Anterior cingulate cortex (tissue), 58 donors: ENCODE results near the gene KIF6.

Experiments used
- DNase-seq, 58 donors: peaks; one replicate each; lab custom pipeline; 2025; lab: John Stamatoyannopoulos, UW

Gene KIF6

DNA sequence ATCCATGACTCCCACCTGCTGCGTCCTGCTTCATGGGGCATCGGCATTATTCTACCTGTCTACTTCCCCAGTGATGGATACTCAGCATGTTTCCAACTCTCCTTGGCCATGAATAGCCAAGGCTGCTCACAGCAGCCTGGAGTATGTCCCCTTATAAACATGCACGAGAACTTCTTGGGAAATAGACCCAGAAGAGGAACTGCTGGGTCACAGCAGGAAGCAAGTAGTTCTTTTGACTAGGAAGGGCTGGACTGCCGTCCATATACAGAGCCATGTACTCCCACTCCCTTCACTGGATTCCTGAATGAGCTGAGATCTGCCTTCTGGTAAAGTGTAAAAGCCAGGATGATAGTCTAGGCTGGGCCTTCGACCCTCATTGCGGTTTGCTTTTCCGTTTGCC is 296.4 kb downstream of the KIF6 start:
- DNase-seq, result no peak

DNA sequence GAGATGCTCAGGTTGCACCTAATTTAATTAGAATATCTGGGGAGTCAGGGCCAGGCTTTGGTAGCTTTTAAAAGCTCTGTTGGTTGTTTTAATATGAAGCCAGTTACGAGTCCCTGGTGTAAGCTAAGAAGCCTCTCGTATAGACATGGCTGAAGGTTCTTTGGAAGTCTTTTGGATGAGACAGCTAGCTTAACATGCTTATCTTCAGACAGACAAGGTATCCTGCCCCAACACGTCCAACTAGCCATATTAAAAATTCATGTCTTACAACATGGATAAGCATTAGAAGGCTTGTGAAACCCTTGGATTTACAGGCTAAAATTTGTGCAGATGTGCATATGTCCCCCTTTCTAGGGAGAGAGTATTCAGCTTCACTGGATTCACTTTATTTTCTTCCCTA is 297.1 kb downstream of the KIF6 start:
- no peak for DNase-seq

GRCh38 chr6:39426073-39426456 is 299.1 kb downstream of the KIF6 start:
- peak in 5 of 58 donors; percentile 17 to 48 (median 28) for DNase-seq

DNA sequence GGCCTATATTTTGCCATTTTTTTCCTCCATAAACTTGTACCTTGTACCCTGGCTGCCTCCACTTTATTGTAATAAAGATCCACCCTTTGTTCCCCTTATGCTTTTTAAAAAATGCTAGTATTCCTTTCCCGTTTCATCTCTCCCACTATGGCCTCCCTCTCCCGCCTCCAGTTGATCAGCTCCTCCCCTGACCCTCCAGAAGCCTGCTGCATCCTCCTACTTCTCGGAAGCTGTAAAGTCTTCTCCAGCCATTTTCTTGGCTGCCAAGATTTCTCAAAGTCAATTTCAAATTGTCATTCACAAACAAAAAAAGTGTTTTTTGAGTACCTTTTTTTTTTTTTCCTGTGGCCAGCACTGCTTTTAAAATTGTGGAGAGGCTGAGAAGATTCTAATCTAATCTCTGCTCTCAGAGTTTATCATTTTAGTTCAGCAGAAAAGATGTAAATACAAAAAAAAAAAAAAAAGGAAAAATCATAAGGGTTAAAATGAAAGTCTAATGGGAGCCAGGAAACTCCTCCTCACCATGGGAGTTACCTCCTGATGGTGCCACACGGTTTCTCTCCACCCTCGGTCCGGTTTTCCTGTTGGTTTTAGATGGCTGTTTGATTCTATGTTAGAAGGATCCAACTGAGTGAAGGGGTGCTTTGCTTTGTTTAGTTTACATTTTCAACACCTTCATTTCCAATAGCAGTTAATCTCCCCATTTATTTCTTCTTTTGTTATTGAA is 299.7 kb downstream of the KIF6 start:
- DNase-seq, result no peak

DNA sequence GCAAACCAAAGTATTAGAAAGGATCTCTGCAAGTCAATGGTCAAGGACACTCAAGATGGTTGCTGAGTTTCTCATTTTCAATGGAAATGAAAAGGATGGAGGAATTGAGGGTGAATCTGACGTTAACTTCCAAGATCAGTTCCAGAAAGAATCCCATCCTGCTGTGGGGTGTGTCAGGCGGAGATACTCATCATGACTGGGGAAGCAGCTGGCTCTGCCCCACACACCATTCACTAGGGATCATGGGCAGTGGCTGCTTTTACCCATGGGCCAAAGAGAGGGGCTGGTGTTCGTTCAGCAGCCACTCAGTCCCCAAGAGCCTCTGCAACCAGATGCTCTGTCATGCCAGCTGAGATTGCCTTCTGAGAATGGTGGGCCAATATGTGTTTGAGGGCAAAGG is 300.4 kb downstream of the KIF6 start:
- DNase-seq, result no peak

DNA sequence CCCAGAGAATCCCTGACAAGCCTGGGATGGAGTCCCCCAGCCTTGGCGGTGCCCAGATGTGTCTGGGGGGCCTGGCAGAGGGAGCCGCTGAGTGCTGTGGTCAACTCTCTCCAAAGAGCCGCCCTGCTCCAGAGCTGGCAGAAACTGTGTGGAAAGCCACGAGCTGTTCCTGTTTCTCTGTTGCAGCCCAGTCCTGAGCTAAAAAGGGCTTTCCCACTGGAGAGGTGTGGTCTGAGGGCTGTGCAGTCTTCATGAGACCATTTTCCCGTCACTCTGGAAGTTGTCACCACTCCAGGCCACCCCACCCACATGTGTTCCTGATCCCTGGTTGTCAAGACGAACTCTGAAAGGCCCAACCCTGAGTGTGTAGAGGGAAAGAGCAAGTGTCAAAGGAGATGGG is 303.0 kb downstream of the KIF6 start:
- DNase-seq, result no peak

DNA sequence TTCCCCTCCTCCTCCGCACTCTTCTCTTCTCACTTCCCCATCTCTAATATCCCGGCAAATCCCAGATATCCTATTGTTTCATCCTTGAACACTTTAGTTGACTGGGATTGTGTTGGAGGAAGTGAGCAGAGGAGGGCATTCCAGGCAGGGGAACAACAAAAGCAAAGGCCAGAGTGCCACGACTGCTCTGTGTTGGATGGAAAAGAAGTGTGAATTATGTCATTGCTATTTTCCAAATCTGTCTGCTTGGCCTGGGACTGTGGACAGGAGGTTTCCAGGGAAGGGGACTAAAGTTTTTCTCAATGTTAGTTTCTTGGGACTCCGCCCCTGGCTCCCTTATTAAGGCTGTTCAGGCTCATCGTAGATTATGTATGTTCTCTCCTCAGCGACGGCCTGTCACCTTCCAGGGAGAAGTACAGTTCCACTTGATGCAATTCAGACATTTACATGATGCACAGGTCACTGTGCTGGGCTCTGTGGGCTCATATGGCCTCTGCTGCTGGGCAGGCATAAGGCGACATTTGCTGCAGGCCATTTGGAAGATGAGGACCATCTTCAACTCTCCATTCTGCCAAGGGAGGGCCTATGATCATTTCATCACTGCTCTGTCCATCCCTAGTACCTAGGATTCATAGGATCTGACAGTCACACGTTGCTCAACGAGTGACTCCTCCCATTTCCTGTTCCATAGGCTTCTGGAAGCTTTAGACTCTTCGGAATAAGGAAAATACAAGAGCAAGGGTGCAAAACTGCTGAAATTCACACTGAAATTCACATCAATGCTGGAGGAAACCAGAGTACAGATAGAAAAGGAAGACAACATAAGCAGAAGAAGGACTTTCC is 303.6 kb downstream of the KIF6 start:
- DNase-seq, result no peak

GRCh38 chr6:39420300-39421265 is 304.6 kb downstream of the KIF6 start:
- peak in 7 of 58 donors; percentile 13 to 44 (median 20) for DNase-seq

DNA sequence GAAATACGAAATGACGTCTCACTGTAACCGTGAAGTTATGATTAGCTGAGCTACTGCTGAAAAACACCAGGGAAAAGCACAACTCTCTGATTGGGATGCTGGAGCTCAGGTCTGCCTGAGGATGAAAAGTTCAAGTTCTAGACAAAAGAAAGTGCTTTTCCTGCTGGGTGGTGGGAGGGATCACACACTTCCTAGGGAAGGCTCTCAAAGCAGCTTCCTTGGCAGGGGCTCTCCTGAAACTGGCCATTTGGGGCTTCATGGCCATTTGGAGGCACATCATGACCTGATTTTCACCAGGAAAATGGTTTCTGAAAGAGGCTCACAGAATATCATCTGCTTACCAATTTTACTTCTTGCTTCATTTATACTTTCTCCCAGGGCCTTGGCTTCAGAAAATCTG is 305.6 kb downstream of the KIF6 start:
- peak in 29 of 58 donors; percentile 14 to 75 (median 34) for DNase-seq

DNA sequence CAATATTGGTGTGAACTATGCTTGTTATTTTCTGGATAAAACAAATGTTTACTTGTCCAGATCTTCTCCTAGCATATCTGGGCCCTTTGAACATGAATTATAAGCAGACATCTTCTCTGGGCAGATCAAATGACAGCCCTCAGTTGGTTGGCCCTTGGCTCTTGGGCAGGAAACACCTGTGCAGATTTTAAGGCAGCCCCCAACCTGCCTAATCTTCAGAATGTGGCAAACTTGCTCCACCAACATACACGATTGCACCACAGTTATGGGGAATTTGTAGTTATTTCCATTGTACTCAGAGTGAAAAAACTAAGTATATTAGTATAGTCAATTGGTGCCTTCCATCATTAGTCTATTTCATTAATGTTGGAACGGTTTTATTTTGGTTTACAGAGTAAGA is 307.8 kb downstream of the KIF6 start:
- no peak for DNase-seq

GRCh38 chr6:39416728-39417127 is 308.5 kb downstream of the KIF6 start:
- DNase-seq, result no peak

DNA sequence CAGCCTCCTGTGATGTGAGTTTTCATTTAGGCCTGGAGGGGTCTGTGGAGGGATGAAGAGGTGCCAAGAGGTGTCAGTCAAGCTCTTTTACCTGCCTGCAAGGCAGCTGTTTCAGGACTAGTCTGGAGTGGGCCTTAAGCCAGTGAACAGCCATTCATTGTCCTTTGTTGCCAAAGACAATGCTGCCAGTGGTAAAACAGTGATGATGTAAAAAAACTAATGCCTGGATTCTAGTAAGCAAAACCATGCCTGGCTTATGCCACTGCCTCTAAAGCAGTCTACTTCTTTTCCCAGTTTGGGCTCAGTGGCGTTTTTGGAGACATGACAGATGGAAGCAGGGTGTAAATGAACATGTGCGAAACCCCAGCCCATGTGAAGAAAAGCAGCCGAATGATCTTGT is 309.2 kb downstream of the KIF6 start:
- no peak for DNase-seq

DNA sequence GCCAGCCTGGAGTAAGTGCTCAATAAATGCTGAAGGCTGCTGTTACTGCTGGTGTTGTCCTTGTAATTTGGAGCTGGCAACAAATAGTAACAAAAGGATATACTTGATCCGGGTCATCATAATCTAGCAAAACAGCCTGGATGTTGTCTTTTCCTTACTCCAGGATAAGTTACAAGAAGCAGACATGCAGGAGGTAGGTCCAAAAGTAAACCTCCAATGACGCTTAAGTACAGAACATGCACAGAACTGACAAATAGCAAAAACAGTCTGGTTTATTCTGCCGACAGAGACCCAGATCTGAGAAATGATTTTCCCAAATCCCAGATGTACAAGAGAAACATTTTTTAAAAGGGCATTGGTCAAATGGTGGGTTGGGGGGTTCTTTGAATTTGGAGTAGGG is 309.7 kb downstream of the KIF6 start:
- no peak for DNase-seq

DNA sequence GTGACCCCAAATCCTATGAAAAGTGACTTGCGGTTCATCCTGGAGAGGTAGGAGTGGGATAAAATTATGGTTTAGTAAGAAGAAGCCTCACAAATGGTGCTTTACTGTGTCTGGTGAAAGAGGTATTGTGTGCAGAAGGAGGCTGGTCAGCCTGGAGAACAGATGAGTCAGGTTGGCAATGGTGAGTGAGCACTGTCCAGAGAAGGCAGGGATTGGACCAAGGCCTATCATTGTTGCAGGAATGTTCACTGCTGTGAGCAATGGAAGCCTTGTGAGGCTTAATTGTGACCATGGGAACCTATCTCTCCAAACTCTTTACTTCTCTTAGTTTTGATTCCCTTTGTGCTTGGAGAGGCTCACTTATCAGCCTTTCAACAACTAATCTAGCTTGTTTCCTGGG is 313.7 kb downstream of the KIF6 start:
- DNase-seq, result peak in 9 of 58 donors; percentile 21 to 49 (median 36)

DNA sequence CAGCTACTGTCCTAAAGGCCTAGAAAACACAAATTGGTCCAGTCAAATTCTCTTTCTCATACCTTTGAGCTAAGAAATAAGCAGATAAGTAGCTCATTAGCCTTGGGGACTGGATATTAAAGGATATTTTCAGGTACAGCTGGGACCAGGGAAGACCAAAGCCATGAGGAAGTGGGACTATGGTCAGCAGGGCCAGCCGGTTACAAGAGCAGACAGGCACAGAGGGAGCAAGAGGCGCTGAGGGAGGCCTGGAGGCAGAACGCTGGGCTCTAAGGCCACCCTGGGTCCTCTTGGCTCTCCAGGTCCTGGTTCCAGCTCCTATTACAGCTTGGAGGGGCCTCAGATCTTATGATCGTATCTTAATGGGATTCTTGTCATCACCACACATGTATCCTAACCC is 314.2 kb downstream of the KIF6 start:
- DNase-seq, result no peak

- no peak for DNase-seq
These were observed 315.3 kb downstream of the KIF6 start for GRCh38 chr6:39409889-39410288.

DNA sequence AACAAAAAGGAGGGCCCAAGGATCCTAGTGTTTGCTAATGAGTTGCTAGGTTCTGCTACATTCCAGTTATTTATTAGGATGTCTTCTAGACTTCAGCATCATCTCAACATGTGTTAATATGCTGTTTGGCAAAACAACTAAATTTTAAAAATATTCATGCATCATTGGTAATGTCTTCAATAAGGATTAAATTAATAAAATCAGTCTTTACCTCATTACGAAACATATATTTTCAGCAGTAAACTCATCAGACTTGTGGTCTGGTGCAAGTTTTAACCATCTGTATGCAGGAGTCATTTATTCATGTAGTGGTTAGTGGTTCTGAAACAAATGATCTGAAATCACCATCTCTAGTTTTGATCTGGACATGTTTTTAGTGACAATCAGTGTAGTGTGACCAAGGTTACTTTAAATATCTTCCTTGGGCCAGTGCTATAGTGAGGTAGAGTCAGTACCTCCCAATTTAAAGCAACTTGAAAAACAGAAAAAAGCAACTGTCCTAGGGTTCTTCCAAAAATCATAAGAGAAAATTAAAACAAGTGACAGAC is 317.7 kb downstream of the KIF6 start:
- DNase-seq, result no peak

GRCh38 chr6:39404312-39404711 is 320.9 kb downstream of the KIF6 start:
- DNase-seq, result no peak

GRCh38 chr6:39403304-39403703 is 321.9 kb downstream of the KIF6 start:
- no peak for DNase-seq

DNA sequence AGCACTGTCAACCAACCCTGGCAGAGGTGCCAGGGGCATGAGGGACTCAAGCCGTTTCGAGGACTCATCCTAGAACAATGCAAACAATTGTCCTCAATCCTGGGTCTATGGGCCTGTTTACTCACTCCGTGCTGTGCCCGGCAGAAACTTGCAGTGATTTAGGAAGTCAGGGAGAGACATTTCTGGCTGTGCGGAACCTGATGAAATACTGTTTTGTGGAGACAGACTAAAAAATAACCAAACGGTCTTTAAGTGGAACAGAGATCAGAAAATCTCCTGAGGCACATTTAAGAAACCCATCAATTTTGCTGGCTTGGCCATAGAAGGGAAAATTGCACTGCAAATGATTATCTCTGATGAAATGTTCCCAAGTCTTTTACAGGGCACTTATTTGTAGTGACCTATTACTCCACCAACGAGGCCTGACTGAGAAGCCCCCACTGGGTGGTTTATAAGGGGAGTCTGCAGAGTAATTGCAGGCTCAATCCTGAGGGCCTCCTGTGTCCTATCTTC is 322.9 kb downstream of the KIF6 start:
- DNase-seq, result peak in 25 of 58 donors; percentile 7 to 81 (median 41)
